Activated CD8-positive, alpha-beta memory T cell treated with anti-CD3 and anti-CD28 coated beads, Interleukin-2, amount 50 U/mL, for 24 hours (primary cell): ENCODE measurements around the gene RNU1-3.
"Not testable (repeated sequence)": the region's sequence is repeated elsewhere in the genome, so short reads cannot be mapped to it uniquely, and the experiment has no call there.

ENCODE experiments used
- DNase-seq: peaks from one replicate; pipeline ENCODE4 v3.0.0-alpha.2; 2020; ENCODE audit errors: extremely low read depth

RNU1-3 gene

GRCh38 chr1:16666502-16667413, at the start of gene RNU1-3:
RNU1-3 (minus strand) TSS chr1:16666948.
- DNase-seq: not testable (repeated sequence)

GRCh38 chr1:16713480-16713879, 46.7 kb upstream of the RNU1-3 start:
- not testable (repeated sequence) for DNase-seq

DNA sequence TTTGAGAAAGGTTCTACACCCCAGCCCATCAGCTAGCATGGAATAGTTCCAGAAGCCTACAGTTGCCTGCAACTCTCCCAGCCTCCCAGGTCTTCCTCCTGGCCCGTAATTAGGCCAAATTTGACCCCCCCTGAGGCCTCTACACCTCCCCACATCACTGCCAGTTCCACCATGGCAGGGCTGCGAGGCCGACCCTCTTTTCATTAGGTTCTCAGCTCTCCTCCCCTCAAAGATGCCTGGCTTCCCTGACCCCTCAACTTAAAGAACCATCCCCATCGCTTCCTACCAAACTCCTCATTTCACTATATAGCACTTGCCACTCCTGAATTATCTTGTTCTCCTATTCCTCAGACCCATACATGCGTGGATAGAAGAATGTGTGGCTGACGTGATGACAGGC, 46.2 kb upstream of the RNU1-3 start:
- DNase-seq: not testable (repeated sequence)

GRCh38 chr1:16712582-16712981, 45.8 kb upstream of the RNU1-3 start:
- DNase-seq: not testable (repeated sequence)

GRCh38 chr1:16712131-16712530, 45.4 kb upstream of the RNU1-3 start:
- not testable (repeated sequence) for DNase-seq

- DNase-seq: not testable (repeated sequence)
Measured at GRCh38 chr1:16710618-16711017, 43.9 kb upstream of the RNU1-3 start.

- not testable (repeated sequence) for DNase-seq
Measured at GRCh38 chr1:16709659-16710087, 42.9 kb upstream of the RNU1-3 start.

- not testable (repeated sequence) for DNase-seq
Measured at GRCh38 chr1:16708704-16709103, 42.0 kb upstream of the RNU1-3 start.

GRCh38 chr1:16707130-16708093, 40.7 kb upstream of the RNU1-3 start:
- not testable (repeated sequence) for DNase-seq

- not testable (repeated sequence) for DNase-seq
Measured at GRCh38 chr1:16706302-16706701, 39.6 kb upstream of the RNU1-3 start.

GRCh38 chr1:16704502-16705100, 37.9 kb upstream of the RNU1-3 start:
- not testable (repeated sequence) for DNase-seq

- DNase-seq: not testable (repeated sequence)
Measured at GRCh38 chr1:16704076-16704475, 37.3 kb upstream of the RNU1-3 start.

GRCh38 chr1:16703602-16704001, 36.9 kb upstream of the RNU1-3 start:
- DNase-seq: not testable (repeated sequence)

- not testable (repeated sequence) for DNase-seq
Measured at GRCh38 chr1:16703141-16703540, 36.4 kb upstream of the RNU1-3 start.

- DNase-seq: not testable (repeated sequence)
Measured at GRCh38 chr1:16702280-16702679, 35.5 kb upstream of the RNU1-3 start.

DNA sequence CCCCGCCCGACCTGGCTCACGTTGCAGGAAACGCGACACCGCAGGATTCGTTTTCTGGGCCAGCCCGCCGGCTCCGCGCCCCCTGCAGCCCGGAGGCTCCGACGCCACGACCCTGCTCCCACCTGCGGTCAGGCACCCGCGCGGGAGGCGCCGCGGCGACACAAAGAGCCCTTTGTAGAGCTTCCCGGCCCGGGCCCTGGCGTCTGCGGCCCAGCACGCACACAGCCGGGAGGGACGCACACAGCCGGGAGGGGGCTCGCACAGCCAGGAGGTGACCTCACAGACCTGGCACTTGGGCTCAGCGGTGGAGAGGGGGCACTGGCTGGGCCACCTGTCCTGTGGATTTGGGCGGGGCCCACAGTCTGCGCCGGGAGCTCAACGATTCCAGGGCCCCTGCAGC, 34.4 kb upstream of the RNU1-3 start:
- DNase-seq: not testable (repeated sequence)

GRCh38 chr1:16700138-16700895, 33.6 kb upstream of the RNU1-3 start:
- DNase-seq: not testable (repeated sequence)

GRCh38 chr1:16699440-16699839, 32.7 kb upstream of the RNU1-3 start:
- DNase-seq: not testable (repeated sequence)

- not testable (repeated sequence) for DNase-seq
Measured at GRCh38 chr1:16697152-16697551, 30.4 kb upstream of the RNU1-3 start.

DNA sequence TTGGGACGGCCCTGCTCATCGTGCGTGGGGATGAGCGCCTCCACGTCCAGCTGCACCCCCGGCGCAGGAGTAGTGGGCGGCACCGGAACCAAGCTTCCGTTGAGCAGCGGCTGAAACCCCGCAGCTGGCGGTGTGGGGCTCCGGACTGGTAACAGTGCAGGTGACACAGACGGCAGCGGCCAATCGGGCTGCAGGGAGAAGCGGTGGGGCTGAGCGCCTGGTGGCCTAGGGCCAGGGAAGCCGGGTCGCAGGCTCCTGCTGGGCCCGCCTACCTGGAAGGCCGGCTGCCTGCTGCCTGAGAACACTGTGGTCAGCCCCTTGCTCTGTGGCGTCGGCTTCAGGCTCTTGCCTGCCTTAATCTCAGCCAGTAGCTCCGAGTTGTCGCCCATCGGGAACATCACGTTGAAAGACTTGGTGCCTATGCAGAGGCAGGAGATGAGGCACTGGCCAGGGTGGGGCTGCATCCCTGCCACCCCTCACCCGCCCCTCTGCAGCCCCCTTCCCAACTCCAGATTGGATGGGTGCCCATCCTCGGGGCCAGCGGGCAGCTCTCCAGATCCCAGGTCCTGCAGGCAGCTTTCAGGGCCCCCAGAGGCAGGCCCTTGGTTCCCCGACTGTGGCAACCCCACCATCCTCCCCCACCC, 29.9 kb upstream of the RNU1-3 start:
- DNase-seq: not testable (repeated sequence)
